Kidney capillary endothelial cell (primary cell): Measurements from ENCODE around the gene AXIN2.

Experiments used
- DNase-seq: peaks from one replicate; pipeline ENCODE4 v3.0.0-alpha.2; 2018; ENCODE audit warnings: low spot score

The AXIN2 gene

GRCh38 chr17:65482201-65482600 lies 79.2 kb downstream of the AXIN2 start:
- no peak for DNase-seq

GRCh38 chr17:65479282-65479681 lies 82.2 kb downstream of the AXIN2 start:
- no peak for DNase-seq
